Measurements from ENCODE around the gene CFB.

Gene CFB

DNA sequence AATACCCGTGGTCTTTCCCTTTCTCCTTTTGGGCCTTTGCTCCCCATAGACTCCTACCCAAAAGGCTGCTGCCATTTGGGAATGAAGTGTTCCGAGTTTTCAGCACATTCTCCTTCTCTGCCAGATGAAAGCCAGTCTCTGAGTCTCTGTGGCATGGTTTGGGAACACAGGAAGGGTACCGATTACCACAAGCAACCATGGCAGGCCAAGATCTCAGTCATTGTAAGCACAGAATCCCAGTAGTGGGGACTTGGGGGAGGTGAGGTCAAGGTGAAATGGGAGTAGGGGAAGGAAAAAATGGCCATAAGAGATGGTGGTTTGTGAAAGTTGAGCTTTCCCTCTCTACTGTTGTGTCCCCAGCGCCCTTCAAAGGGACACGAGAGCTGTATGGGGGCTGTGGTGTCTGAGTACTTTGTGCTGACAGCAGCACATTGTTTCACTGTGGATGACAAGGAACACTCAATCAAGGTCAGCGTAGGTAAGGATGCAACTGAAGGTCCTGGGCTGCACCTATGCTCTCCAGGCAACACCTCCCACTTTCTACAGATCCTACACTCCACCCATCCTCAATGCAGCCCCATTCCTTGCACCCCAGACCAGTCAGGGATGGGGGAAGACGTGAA lies 4.1 kb downstream of the CFB start:
- no peak for DNase-seq

DNA sequence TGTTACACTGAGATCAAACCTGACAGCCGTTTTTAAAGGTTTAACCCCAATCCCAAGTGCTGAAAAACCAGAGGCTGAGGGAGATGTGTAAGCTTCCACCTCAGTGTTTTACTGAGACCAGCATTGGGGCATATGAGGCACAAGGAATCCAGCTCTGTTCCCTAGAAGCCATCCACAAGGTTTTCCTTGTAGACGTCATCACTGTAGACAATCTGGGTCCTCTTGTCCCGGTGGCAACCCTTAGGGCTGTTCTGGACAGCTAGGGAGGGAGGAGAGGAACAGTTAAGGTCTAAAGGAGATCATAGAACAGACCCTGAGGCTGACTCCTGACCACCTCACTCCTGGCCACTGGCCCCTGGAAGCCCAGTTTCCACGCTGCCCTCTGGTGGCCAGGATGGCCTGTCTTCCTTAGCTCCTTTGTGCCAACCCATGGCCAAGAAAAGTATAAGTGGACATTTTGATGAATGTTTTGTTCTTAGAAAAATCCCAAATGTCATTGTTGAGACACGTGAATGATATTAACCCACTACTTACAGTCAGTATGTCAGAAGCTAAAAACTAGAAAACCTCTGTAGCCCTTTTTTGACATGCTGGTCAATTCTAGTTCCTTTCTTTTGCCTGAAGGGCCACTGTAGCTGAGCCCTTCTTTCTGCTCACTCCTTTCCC lies 6.4 kb downstream of the CFB start:
- DNase-seq = peak; percentile 15

GRCh38 chr6:31952890-31953289 lies 7.0 kb downstream of the CFB start:
- no peak for DNase-seq

- DNase-seq = no peak
Measured at GRCh38 chr6:31954511-31954910, 8.6 kb downstream of the CFB start.

- no peak for DNase-seq
Measured at GRCh38 chr6:31956796-31957195, 10.9 kb downstream of the CFB start.

- no peak for DNase-seq
Measured at GRCh38 chr6:31958412-31958740, 12.5 kb downstream of the CFB start.

DNA sequence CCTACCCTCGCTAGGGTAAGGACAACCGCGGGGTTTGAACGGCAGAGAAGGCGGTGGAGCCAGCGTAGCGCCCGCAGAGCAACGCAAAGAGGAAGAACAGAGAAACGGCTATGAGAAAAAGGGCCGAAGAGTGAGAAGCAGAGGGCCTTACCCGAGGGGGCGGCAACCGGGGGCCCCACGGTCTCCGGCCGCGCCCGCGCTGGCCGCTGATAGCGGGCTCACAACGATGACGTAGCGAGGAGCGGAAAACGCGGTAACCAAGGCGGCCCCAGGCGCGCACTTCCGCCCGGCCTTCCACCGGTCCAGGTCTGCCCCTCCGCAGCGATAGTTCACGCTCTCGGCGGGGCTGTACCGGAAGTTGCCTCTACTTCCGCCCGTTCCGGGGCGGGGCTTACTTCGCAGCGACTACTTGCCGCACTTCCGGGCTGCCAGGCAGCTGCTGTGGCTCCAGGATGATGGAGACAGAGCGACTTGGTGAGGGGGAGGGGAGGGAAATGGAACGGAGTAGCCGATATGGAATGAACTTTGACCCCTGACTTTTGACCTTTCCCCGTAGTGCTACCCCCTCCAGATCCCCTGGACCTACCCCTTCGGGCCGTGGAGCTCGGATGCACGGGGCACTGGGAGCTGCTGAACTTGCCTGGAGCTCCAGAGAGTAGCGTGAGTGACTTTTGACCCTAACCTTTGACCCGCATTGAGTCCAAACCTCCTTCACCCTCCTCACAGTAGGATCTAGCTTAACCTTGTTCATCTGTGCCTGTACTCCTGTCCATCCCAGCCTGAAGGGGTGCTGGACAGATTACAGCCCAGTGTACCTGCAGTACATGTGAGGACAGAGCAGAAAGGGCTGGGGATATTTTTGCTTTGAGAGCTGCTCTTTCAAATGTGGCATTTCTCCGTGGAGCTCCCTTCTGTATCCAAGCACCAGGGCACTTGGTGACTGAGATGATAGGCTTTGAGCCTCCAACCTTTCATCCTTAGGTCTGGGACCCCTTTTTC lies 13.1 kb downstream of the CFB start, which contains the start of the genes NELFE and SKIC2:
NELFE (minus strand) TSS at position 231 of the 999 bp plus-strand sequence. CDS start 525 bp downstream, outside the sequence.
SKIC2 (plus strand) TSS at position 435 of the 999 bp plus-strand sequence; CDS start at position 453, 18 bp downstream.
- peak; percentile 99 for DNase-seq

DNA sequence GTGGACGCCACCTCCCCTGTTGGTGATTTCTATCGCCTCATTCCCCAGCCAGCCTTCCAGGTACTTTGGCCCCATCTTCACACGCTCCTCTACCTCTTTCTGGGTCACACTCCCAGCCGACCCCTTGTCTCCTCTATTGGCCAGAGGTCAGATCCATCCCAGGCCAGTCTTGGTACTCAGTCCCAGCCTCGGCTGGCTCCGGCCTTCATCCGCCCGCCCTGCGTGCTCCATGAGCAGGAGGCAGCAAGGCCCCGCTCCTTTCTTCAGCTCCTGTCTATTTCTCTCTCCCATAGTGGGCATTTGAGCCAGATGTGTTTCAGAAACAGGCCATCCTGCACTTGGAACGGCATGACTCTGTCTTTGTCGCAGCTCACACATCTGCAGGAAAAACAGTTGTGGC lies 15.7 kb downstream of the CFB start:
- no peak for DNase-seq

DNA sequence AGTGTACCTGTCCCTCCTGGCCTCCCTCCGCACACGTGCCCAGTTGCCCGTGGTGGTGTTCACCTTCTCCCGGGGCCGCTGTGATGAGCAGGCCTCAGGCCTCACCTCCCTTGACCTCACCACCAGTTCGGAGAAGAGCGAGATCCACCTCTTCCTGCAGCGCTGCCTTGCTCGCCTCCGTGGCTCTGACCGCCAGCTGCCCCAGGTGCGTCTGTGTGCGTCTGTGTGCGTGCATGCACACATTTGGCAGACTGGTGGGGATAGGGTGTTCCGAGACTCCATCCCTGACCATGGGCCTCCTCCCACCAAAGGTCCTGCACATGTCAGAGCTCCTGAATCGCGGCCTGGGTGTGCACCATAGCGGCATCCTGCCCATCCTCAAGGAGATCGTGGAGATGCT lies 18.0 kb downstream of the CFB start:
- no peak for DNase-seq

- DNase-seq = no peak
Measured at GRCh38 chr6:31965700-31966099, 19.8 kb downstream of the CFB start.

DNA sequence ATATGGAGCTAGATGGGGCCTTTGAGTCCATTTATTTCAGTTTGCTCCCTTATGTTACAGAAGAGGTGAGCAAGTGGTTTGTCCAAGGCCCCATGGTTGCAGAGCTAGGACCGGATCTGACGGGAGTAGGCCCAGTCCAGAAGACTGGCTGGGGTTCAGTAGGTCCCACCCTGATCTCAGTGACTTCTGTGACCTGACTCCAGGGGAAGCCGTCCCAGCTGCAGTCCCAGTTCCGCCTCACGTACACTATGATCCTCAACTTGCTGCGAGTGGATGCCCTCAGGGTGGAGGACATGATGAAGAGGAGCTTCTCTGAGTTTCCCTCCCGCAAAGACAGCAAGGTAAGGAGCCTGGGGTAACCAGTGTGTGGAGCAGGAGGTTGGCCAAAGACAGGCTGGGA lies 20.6 kb downstream of the CFB start:
- DNase-seq = no peak

DNA sequence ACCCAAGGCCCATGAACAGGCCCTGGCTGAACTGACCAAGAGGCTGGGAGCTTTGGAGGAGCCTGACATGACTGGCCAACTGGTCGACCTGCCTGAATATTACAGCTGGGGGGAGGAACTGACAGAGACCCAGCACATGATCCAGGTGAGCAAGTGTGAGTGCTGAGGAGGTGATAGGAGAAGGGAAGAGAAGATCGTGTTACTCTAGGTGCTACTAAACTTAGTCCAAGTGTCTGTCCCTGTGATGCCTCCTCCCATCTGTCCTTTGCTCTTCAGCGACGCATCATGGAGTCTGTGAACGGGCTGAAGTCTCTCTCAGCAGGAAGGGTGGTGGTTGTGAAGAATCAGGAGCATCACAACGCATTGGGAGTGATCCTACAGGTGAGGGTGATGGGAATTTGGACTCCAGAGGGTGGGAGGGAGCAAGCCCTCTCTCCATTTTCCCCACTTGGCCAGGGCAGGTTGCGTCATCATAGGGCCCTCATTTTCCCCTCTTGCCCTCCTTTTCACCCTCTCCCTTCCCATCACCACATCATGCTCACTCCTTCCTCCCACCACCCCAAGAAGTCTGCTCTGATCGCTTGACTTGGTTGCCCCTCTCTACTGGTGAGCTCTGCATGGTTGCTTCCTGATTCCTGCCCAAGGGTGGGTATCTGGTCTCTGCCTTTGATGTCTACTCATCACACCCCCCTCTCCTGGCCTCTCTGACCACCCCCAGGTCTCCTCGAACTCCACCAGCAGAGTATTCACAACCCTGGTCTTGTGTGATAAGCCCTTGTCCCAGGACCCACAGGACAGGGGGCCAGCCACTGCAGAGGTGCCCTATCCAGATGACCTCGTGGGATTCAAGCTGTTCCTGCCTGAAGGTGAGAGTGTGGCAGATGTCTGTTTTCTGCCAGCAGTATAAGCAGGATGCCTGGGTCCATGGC lies 21.4 kb downstream of the CFB start:
- no peak for DNase-seq

- no peak for DNase-seq
Measured at GRCh38 chr6:31967926-31968320, 22.0 kb downstream of the CFB start.

DNA sequence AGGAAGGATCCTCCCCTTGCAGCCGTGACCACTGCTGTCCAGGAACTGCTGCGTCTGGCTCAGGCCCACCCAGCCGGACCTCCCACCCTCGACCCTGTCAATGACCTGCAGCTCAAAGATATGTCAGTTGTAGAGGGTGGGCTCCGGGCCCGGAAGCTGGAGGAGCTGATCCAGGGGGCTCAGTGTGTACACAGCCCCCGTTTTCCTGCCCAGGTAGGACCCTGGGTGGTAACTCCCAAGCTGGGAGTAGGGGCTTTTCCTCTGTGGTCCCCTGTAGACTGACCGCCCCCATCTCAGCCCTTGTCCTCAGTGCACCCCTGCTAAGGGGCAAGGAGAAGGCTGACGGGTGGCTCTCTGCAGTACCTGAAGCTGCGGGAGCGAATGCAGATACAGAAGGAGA lies 22.4 kb downstream of the CFB start:
- DNase-seq = no peak

- no peak for DNase-seq
Measured at GRCh38 chr6:31968791-31969711, 23.2 kb downstream of the CFB start.

GRCh38 chr6:31969712-31970603 lies 24.1 kb downstream of the CFB start:
- DNase-seq = no peak

- DNase-seq = peak; percentile 83
Measured at GRCh38 chr6:31970604-31971271, 24.8 kb downstream of the CFB start.

DNA sequence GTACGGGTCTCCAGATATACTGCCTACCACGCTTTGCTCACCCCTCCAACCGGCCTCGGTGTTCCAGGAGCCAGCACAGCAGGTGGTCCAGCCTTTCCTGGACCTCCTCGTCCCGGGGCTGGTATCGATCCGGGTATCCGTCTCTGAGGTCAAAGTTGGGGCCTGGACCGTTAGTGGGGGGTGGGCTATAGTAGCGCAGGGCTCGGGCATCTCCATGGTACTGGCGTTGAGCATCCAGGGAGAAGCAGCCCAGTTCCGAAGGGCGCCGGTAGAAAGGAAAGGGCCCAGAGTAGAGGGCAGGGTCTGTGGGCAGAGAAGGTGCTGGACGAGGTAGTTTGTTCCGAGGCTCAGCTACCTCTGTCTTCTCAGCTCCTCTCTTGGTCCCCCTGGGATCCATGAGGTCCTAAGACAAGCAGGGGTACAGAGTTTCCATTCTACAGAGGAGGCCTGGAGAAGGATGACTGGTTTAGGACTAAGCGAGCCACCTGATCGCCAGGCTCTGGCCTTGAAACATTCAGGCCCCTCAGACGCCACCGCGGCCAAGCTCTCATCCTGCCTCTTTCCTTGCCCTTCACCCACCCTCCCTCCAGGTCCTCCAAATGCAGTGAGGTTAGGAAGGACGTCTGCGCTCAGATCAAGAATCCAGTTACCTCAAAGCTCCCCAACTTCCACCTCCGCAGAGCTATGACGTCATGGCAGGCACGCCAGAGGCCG lies 25.5 kb downstream of the CFB start:
- no peak for DNase-seq
